K562 (cell line): ENCODE results near the gene ZC3H12A. TPM values are rescaled to one million over a fixed set of nuclear protein-coding genes. Genes with fewer than 3 reads are reported as not detected.

Experiments used
- ATAC-seq: fragments of 200-7000 bp; cut with Tn5 transposase; 3 replicates; pipeline ENCODE4 v1.9.1; 2020; ENCODE audit warnings: moderate library complexity
- BruUV-seq: library from RNA; stranded (reverse); fragments of 400-500 nt; replicated peaks from 2 replicates; lab custom pipeline; 2021; lab: Mats Ljungman, UMichigan
- CTCF ChIA-PET: fragments of 300-600 bp; formaldehyde crosslinking; extraction: SDS; loops from one replicate; lab custom pipeline; 2021; ENCODE audit warnings: low intra/inter-chr PET ratio; lab: Yijun Ruan, JAX
- POLR2A ChIA-PET: fragments of 300-600, 350-650 bp; sonication (Branson Sonifier 250); formaldehyde crosslinking; extraction: SDS; loops from one replicate; lab custom pipeline; 2021; ENCODE audit warnings: antibody characterized with exemption, inconsistent platforms; lab: Yijun Ruan, JAX
- DNase-seq, 4 experiments: peaks; one replicate each; pipeline versions ENCODE4 v3.0.0 to v3.0.0-alpha.2; 2011 to 2018; ENCODE audit warnings: low spot score in 3 of 4, mixed read lengths in 3 of 4; ENCODE audit errors: extremely low read depth in 1 of 4
- FAIRE-seq: peaks from 2 replicates; lab custom pipeline; 2011; peaks lifted over from hg19 to GRCh38; lab: Jason Lieb, UNC
- H2AFZ ChIP-seq: 2 replicates; pipeline ENCODE4 v1.6.0; 2011; ENCODE audit warnings: low read depth, low read length, control low read depth, inconsistent platforms
- H3K27ac ChIP-seq: fragments of 200-600 bp; 3 replicates; pipeline ENCODE4 v1.8.0; 2011; ENCODE audit warnings: low read depth, mild to moderate bottlenecking, control low read depth, inconsistent platforms, low read length, moderate library complexity, mixed read lengths; ENCODE audit errors: extremely low read depth
- H3K27me3 ChIP-seq, 2 experiments: fragments of 300-600 bp in 1 of 2; 2 replicates in 1 of 2; 3 replicates in 1 of 2; pipeline versions ENCODE4 v1.6.0 to v1.8.0; 2011; ENCODE audit warnings: inconsistent platforms in 2 of 2, low read length in 2 of 2, mild to moderate bottlenecking in 1 of 2, mixed read lengths in 1 of 2, moderate library complexity in 1 of 2; ENCODE audit not compliant: control insufficient read depth in 2 of 2, insufficient read depth in 2 of 2
- H3K36me3 ChIP-seq: fragments of 300-600 bp; 3 replicates; pipeline ENCODE4 v1.8.0; 2011; ENCODE audit warnings: mild to moderate bottlenecking, low read length, inconsistent platforms; ENCODE audit not compliant: control insufficient read depth, insufficient read depth
- H3K4me1 ChIP-seq, 2 experiments: fragments of 200-600 bp in 1 of 2; replicated peaks in 1 of 2; 2 replicates in 1 of 2; 3 replicates in 1 of 2; pipeline versions ENCODE4 v1.5.1 to v1.8.0; 2011; ENCODE audit warnings: inconsistent platforms in 2 of 2, low read length in 2 of 2, mild to moderate bottlenecking in 1 of 2, mixed read lengths in 1 of 2, moderate library complexity in 1 of 2; ENCODE audit not compliant: control insufficient read depth in 2 of 2, insufficient read depth in 2 of 2
- H3K4me2 ChIP-seq: 2 replicates; pipeline ENCODE4 v1.6.1; 2011; ENCODE audit warnings: low read length, control low read depth, inconsistent platforms, mixed read lengths; ENCODE audit not compliant: insufficient read depth
- H3K4me3 ChIP-seq: fragments of 200-600 bp; sonication (generic), shearing (Covaris generic); 2 replicates; pipeline ENCODE4 v1.5.1; 2016; ENCODE audit warnings: control low read depth, inconsistent platforms
- H3K79me2 ChIP-seq: fragments of 200-600 bp; 3 replicates; pipeline ENCODE4 v1.8.0; 2011; ENCODE audit warnings: low read length, inconsistent platforms; ENCODE audit not compliant: control insufficient read depth, insufficient read depth
- H3K9ac ChIP-seq, 2 experiments: 2 replicates each; pipeline versions ENCODE4 v1.6.0 to v1.6.1; 2011; ENCODE audit warnings: low read depth in 2 of 2, low read length in 2 of 2, control low read depth in 1 of 2, inconsistent platforms in 1 of 2, mild to moderate bottlenecking in 1 of 2, mixed read lengths in 1 of 2; ENCODE audit not compliant: insufficient read depth in 1 of 2
- H3K9me1 ChIP-seq: one replicate; pipeline ENCODE4 v1.6.0; 2011; ENCODE audit warnings: inconsistent platforms, mild to moderate bottlenecking, low read length, moderate library complexity; ENCODE audit not compliant: control insufficient read depth, insufficient read depth
- H3K9me3 ChIP-seq: replicated peaks from 2 replicates; pipeline ENCODE4 v1.5.1; 2011; ENCODE audit warnings: low read depth, low read length, inconsistent platforms; ENCODE audit not compliant: control insufficient read depth, insufficient read depth
- H4K20me1 ChIP-seq: replicated peaks from 2 replicates; pipeline ENCODE4 v1.6.1; 2011; ENCODE audit warnings: low read length, inconsistent platforms, mixed read lengths; ENCODE audit not compliant: control insufficient read depth, insufficient read depth
- BACH1 ChIP-seq: fragments of 200-800 bp; sonication (Bioruptor generic); IDR thresholded peaks from 2 replicates; pipeline ENCODE4 v1.6.1; 2016; ENCODE audit warnings: missing genetic modification characterization, missing compliant biosample characterization
- BRD9 ChIP-seq: fragments of 450-650 bp; IDR thresholded peaks from 2 replicates; pipeline ENCODE4 v1.6.1; 2018; ENCODE audit warnings: low read depth; ENCODE audit not compliant: partially characterized antibody
- KHSRP ChIP-seq: fragments of 450-650 bp; IDR thresholded peaks from 2 replicates; pipeline ENCODE4 v1.6.1; 2017
- MEF2A ChIP-seq: IDR thresholded peaks from 2 replicates; pipeline ENCODE4 v1.6.1; 2011; ENCODE audit warnings: low read depth, mild to moderate bottlenecking, low read length, moderate library complexity; ENCODE audit not compliant: control insufficient read depth
- SOX6 ChIP-seq: fragments of 450-650 bp; IDR thresholded peaks from 2 replicates; pipeline ENCODE4 v1.6.1; 2014; ENCODE audit warnings: mild to moderate bottlenecking
- TEAD4 ChIP-seq, 2 experiments: sonication (generic) in 1 of 2; formaldehyde crosslinking in 1 of 2; IDR thresholded peaks; 2 replicates each; pipeline versions ENCODE4 v1.6.1 to v1.8.0; 2012 to 2022; ENCODE audit warnings: borderline replicate concordance in 1 of 2, inconsistent platforms in 1 of 2, low read length in 1 of 2, mild to moderate bottlenecking in 1 of 2, missing genetic modification reagents in 1 of 2
- WGBS: fragments of 100-300 bp; shearing (Covaris generic); methylation state at CpG from one replicate; pipeline ENCODE4 v1.1.6; 2016; ENCODE audit warnings: low coverage, mixed read lengths; ENCODE audit not compliant: insufficient coverage; ENCODE audit errors: missing lambda C conversion rate; 5-methylcytosine and 5-hydroxymethylcytosine counted together
- in situ Hi-C: fragments of 300-500 bp; cut with MboI; formaldehyde crosslinking; loops from 4 replicates; pipeline ENCODE4 v1.15.0; 2018; ENCODE audit warnings: inconsistent platforms, mixed read lengths
- intact Hi-C: fragments of 100-400 bp; cut with micrococcal nuclease; formaldehyde crosslinking; loops from 2 replicates; pipeline ENCODE4 v1.14.2; 2022
- polyA plus RNA-seq, 8 experiments: library from polyadenylated mRNA; depleted of rRNA in 4 of 8; stranded (reverse) in 5 of 8; unstranded in 3 of 8; fragments of >200 nt; fragmentation: Nextera tagmentation in 2 of 8; fragmentation: Illumina TruSeq in 1 of 8; extraction: Ambion mirVana in 2 of 8; extraction: Trizol in 1 of 8; gene quantifications; 2 replicates each; pipeline versions ENCODE4 v1.2.1 to v1.2.3, GENCODE V29; 2011 to 2014; ENCODE audit warnings: inconsistent platforms in 1 of 8, missing spikeins in 1 of 8
- total RNA-seq, 7 experiments: library from RNA; depleted of rRNA in 6 of 7; stranded (reverse); fragments of >200 nt in 6 of 7; fragmentation: Illumina TruSeq in 2 of 7; extraction: Trizol in 2 of 7; gene quantifications; 2 replicates each; pipeline versions ENCODE4 v1.2.1 to v1.2.3, GENCODE V29; 2011 to 2021; ENCODE audit warnings: low replicate concordance in 1 of 7

Gene ZC3H12A
- total and polyA plus RNA-seq, 9 of the 15 experiments (the other 6 are each of a cell fraction or from before 2014, with no cell fraction given) = 0.14 to 9.4 (median 6.7) TPM

- CTCF ChIA-PET = interaction anchor here (0.5 kb wide), 1 partner anchor 859 kb away, joined by 3 read pairs; no protein-coding TSS in a partner anchor
- Histone ChIP-seq H3K9me1 (no peaks in the 10 kb centered on the region), H3K9me3 (no peaks in the 10 kb centered on the region; the same call in 1 of the 2 replicates), H3K4me3 (no peak overlapping the region), H3K4me1 (peaks cover 0 to 4% of the 10 kb centered on the region in 2 experiments; a peak in 3 of 5 replicates), H3K36me3 (no peaks in the 10 kb centered on the region), H4K20me1 (peaks cover 14% of the 10 kb centered on the region), H3K27ac (no peak overlapping the region), H3K79me2 (no peaks in the 10 kb centered on the region), H3K27me3 (peaks cover 16 to 48% of the 10 kb centered on the region in 2 experiments; a peak in 4 of 5 replicates), H3K9ac (0 out of 4 replicates have a peak overlapping the region, but pooled peaks of 1 of the 2 experiments have one; percentile 18), H3K4me2 (no peak overlapping the region), H2AFZ (no peak overlapping the region)
- TF ChIP-seq BACH1 (tag) (no peak), TEAD4 (IDR thresholded peaks at IDR 0.05; ENCODE audit: low read length) (no peak), TEAD4 (CRISPR knock-in tag; IDR thresholded peaks at IDR 0.05; ENCODE audit: borderline replicate concordance) (no peak), BRD9 (no peak), SOX6 (no peak), KHSRP (no peak), MEF2A (no peak)
- POLR2A ChIA-PET = interaction anchor here (0.6 to 1.0 kb wide), 4 partner anchors 11 to 767 kb away, joined by 3 read pairs; no protein-coding TSS in a partner anchor
- DNase-seq (no peak), ATAC-seq (no peak), FAIRE-seq (no peak)
- in situ Hi-C loops = no loop called here
- intact Hi-C loops = loop anchor here (10.0 kb wide), 5 partner anchors 114 to 884 kb away; no protein-coding TSS in a partner anchor
- BruUV-seq = no TSS peak
- WGBS = 13% methylated on average over 4 of the region's 4 CpGs
Observed at GRCh38 chr1:37438869-37439343, 35.5 kb upstream of the ZC3H12A start.
